GM12801 (cell line): ENCODE results near the gene RNF227.

Source experiments
- TF ChIP-seq, protein P1 (sequence below): IDR thresholded peaks from one replicate; pipeline ENCODE4 v1.5.1; 2011; ENCODE audit warnings: control low read depth; ENCODE audit not compliant: insufficient read length; ENCODE audit errors: extremely low read depth

RNF227 gene

DNA sequence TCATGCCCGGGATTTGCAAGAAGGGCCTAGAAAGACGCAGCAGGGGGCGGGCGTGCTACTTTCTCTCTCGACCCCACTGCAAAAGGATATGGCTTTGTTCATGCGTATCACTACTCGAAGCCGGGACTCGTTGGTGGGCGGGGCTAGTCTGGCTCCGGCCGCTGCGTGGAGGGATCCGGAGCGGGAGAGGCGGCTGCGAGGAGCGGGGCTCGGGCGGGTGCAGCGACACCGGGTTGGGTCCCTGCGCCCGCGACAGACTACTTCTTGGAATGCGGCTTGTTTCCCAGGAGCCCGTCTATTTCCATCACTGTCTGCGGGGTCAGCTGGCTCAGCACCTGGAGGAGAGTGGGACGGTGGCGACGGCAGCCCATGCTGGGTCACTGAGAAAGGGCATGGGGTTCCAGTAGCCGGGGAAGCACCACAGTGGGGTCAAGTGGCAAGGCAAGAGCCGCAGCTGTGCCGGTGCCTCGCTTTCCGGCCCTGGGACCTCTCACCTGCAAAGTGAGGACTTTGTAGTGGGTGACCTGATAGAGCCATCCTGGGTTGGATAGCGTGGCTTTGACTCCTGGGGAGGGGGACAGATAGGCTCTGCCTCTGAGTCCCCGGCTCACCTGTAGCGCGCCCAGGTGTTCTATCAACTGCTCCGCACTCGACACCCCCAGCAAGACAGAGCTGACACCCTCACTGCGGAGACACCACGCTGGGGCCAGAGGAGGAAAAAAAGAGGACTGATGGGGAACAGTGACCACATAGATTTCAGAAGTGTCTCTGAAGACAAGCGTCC lies 6.9 kb upstream of the RNF227 start:
- TF ChIP-seq, protein P1, sequence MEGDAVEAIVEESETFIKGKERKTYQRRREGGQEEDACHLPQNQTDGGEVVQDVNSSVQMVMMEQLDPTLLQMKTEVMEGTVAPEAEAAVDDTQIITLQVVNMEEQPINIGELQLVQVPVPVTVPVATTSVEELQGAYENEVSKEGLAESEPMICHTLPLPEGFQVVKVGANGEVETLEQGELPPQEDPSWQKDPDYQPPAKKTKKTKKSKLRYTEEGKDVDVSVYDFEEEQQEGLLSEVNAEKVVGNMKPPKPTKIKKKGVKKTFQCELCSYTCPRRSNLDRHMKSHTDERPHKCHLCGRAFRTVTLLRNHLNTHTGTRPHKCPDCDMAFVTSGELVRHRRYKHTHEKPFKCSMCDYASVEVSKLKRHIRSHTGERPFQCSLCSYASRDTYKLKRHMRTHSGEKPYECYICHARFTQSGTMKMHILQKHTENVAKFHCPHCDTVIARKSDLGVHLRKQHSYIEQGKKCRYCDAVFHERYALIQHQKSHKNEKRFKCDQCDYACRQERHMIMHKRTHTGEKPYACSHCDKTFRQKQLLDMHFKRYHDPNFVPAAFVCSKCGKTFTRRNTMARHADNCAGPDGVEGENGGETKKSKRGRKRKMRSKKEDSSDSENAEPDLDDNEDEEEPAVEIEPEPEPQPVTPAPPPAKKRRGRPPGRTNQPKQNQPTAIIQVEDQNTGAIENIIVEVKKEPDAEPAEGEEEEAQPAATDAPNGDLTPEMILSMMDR: no peak

DNA sequence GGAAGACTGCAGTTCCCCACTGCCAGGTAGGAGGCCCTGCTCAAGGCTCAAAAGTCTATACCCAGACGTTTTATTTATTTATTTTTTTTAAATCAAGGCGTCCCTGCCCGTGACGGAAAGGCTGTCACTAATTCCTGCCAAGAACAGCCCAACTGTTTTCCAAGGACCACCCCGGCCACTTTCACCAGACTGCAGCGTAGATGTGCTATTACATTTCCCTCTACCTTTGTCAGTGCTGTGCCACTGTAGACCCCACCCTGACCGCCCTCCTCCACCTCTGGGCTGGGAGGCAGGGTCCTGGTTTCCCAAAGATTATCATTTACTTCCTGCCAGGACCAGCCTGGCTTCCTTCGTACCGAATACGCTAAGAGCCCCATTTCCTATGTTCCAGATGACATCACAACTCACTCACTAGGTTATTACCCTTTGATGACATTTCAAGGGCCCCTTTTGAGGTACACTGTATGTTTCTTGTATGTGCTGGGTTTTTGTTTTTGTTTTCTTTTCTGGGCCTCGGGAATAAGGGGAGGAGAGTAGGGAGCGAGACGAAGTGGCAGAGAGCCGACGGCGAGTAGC lies 6.3 kb upstream of the RNF227 start:
- TF ChIP-seq, protein P1: no peak

DNA sequence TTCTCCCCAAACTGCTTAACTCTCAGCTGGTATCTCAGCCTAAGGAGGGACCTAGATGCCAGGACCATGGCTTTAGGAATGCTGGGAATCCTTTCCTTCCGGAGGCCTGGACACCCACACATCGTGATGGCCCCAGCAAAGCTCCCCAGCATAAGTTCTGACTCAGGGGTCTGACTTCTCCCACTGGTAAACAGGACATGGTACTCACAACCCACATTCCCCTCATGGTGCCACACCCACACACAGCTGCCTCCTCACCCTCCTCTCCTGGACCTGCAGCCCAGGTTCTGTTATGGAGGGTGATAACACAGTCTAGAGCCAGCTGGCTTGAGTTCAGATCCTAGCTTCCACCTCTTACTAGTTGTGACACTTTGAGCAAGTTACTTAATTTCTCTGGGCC lies 719 bp upstream of the RNF227 start:
- TF ChIP-seq, protein P1: no peak

DNA sequence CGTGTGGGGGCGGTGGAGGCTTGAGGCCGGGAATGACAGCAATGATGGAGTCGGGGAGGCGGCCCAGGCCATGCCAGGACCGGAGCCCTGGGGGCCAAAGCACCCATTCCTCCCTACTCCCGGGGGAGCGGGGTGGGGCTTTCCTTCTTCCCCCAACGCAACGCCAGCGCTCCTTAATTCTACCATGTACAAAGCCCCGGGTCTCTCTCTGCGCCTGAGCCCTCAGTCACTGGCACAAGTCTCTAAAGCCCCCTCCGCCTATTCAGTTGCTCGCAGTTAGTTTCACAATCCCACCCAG lies 245 bp upstream of the RNF227 start:
- TF ChIP-seq, protein P1: no peak

DNA sequence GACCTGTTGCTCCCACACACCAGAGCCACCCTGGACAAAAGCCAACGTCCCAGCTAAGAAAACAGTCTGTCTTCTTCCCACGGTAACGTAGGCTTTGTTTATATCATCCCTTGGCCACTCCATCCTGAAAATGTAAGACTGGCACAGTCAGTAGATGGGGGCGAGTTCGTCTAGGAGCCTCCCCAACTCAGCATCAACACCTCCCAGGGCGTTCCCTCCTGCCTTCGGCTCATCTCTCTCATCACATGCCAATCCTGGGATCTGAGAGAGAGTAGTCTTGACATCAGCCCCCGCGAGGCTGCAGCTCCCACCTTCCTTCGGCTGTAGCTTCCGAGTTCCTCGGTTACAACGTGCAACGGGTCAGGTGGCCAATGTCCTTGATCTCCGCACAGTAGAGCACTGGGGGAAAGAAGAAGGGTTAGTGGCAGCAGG lies 894 bp downstream of the RNF227 start:
- TF ChIP-seq, protein P1: no peak

DNA sequence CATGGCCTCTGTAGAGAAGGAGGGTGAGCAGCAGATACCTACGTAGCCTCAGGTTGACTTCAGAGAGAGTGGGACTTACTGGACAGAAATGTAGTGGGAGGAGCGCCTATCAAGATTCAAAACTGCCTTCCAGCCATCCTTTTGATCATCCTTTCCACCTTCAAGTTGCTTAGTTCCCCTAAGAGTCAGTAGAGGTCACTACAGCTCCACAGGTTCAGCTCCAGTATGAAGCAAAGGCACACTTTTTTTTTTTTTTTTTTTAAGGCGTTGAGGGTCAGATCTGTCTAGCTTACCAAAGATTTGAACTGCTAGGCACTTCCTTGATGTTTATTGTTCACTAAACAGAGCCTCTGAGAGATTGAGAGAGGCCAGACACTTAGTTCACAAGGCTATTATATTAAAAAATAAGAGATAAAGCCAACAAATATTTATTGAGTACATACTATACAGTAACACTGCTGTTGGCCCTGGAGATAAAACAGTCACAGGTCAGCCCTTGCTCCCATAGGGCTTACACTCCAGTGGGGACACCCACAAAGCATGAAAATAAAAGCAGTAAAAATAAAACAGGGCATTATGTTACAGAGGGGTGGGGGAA lies 3.1 kb downstream of the RNF227 start:
- TF ChIP-seq, protein P1: no peak

DNA sequence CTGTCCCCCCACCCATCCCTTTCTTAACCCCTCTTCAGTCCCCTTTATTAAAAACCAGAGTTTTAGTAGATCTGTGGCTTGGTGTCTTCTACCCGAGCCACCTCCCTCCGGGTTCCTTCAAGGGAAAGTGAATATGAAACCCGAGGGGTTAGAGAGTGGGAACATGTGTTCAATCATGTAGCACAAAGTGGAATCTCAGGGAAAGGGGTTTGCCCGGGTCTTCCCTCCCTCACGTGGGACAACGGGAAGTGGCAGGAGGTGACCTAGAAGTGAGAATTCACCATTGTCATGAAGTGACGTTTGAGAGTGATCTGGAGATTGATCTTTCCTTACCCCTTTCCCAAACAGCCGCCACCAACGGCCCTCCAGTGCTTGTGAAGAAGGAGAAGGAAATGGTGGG lies 5.0 kb downstream of the RNF227 start:
- TF ChIP-seq, protein P1: no peak
